Trophoblast cell (in vitro differentiated cells and primary cell): Measurements from ENCODE around the gene NCAM1.
A peak's percentile ranks its signal among the peaks of the same experiment; 100 is the strongest.

Source experiments
- DNase-seq, 2 donors: peaks; one replicate each; pipeline ENCODE4 v3.0.0-alpha.2; 2016
- H2AFZ ChIP-seq: 2 replicates; pipeline ENCODE4 v1.6.1; 2013; ENCODE audit warnings: low read length, moderate library complexity, mild to moderate bottlenecking; ENCODE audit not compliant: insufficient read depth, poor library complexity
- H2AK5ac ChIP-seq: 2 replicates; pipeline ENCODE4 v1.6.1; 2013; ENCODE audit warnings: mild to moderate bottlenecking, low read length
- H2BK120ac ChIP-seq: 2 replicates; pipeline ENCODE4 v1.6.1; 2013; ENCODE audit warnings: low read length, mild to moderate bottlenecking, moderate library complexity; ENCODE audit not compliant: insufficient read depth, poor library complexity
- H2BK12ac ChIP-seq: 2 replicates; pipeline ENCODE4 v1.6.1; 2013; ENCODE audit warnings: mild to moderate bottlenecking, low read length, moderate library complexity
- H2BK5ac ChIP-seq: 2 replicates; pipeline ENCODE4 v1.6.1; 2013; ENCODE audit warnings: low read length, low read depth, moderate library complexity, mild to moderate bottlenecking; ENCODE audit not compliant: poor library complexity
- H3K14ac ChIP-seq: 2 replicates; pipeline ENCODE4 v1.6.1; 2013; ENCODE audit warnings: mild to moderate bottlenecking, low read length
- H3K18ac ChIP-seq: 2 replicates; pipeline ENCODE4 v1.6.1; 2013; ENCODE audit warnings: mild to moderate bottlenecking, low read length
- H3K23ac ChIP-seq: 2 replicates; pipeline ENCODE4 v1.6.1; 2013; ENCODE audit warnings: low read length
- H3K27ac ChIP-seq: 2 replicates; pipeline ENCODE4 v1.5.1; 2013; ENCODE audit warnings: low read depth, mild to moderate bottlenecking, inconsistent platforms, low read length, moderate library complexity
- H3K27me3 ChIP-seq: 2 replicates; pipeline ENCODE4 v1.6.1; 2013; ENCODE audit warnings: inconsistent platforms, mild to moderate bottlenecking, low read length, moderate library complexity; ENCODE audit not compliant: insufficient read depth
- H3K36me3 ChIP-seq, 2 experiments: 1 replicate in 1 of 2; 2 replicates in 1 of 2; pipeline ENCODE4 v1.6.1; 2013; ENCODE audit warnings: low read length in 2 of 2, mild to moderate bottlenecking in 2 of 2, moderate library complexity in 1 of 2; ENCODE audit not compliant: insufficient read depth in 2 of 2, control insufficient read depth in 1 of 2
- H3K4ac ChIP-seq: 2 replicates; pipeline ENCODE4 v1.6.1; 2013; ENCODE audit warnings: low read depth, mild to moderate bottlenecking, low read length, moderate library complexity
- H3K4me1 ChIP-seq, 2 experiments: 1 replicate in 1 of 2; 2 replicates in 1 of 2; pipeline ENCODE4 v1.6.1; 2013; ENCODE audit warnings: low read length in 2 of 2, mild to moderate bottlenecking in 2 of 2, moderate library complexity in 1 of 2; ENCODE audit not compliant: insufficient read depth in 2 of 2, control insufficient read depth in 1 of 2
- H3K4me2 ChIP-seq: 2 replicates; pipeline ENCODE4 v1.6.1; 2013; ENCODE audit warnings: inconsistent platforms, mild to moderate bottlenecking, low read length, moderate library complexity
- H3K4me3 ChIP-seq: 2 replicates; pipeline ENCODE4 v1.5.1; 2013; ENCODE audit warnings: mild to moderate bottlenecking, low read depth, low read length, inconsistent platforms
- H3K79me1 ChIP-seq: one replicate; pipeline ENCODE4 v1.6.1; 2013; ENCODE audit warnings: low read length
- H3K79me2 ChIP-seq: 2 replicates; pipeline ENCODE4 v1.6.1; 2013; ENCODE audit warnings: low read length, mild to moderate bottlenecking; ENCODE audit not compliant: control insufficient read depth, insufficient read depth, poor library complexity
- H3K9ac ChIP-seq: 2 replicates; pipeline ENCODE4 v1.6.1; 2013; ENCODE audit warnings: mild to moderate bottlenecking, low read length
- H3K9me3 ChIP-seq: 2 replicates; pipeline ENCODE4 v1.6.1; 2013; ENCODE audit warnings: low read depth, mild to moderate bottlenecking, control low read depth, inconsistent platforms, low read length; ENCODE audit not compliant: insufficient read depth
- H4K12ac ChIP-seq: 2 replicates; pipeline ENCODE4 v1.6.1; 2013; ENCODE audit warnings: low read depth, mild to moderate bottlenecking, low read length, moderate library complexity
- H4K8ac ChIP-seq: 2 replicates; pipeline ENCODE4 v1.6.1; 2013; ENCODE audit warnings: low read depth, mild to moderate bottlenecking, low read length, moderate library complexity
- H4K91ac ChIP-seq: one replicate; pipeline ENCODE4 v1.6.1; 2013; ENCODE audit warnings: low read depth, mild to moderate bottlenecking, low read length, moderate library complexity
- WGBS: extraction: QIAGEN DNeasy Blood & Tissue Kit; methylation state at CpG from one replicate; pipeline ENCODE4 v1.1.7; 2013; ENCODE audit warnings: missing lambda C conversion rate; ENCODE audit not compliant: insufficient read length, insufficient coverage; ENCODE audit errors: extremely low coverage; 5-methylcytosine and 5-hydroxymethylcytosine counted together

The NCAM1 gene

GRCh38 chr11:112963368-112963955 is 2.2 kb downstream of the NCAM1 start:
- Histone ChIP-seq H2AFZ (no peak overlapping the region), H3K79me1 (no peaks in the 10 kb centered on the region), H4K91ac (no peak overlapping the region), H3K4me1 (peaks cover 3 to 14% of the 10 kb centered on the region in 2 experiments), H2AK5ac (no peak overlapping the region), H3K18ac (no peak overlapping the region), H4K12ac (no peak overlapping the region), H3K27ac (no peak overlapping the region), H3K4me3 (peak overlapping the region; percentile 72), H3K9me3 (no peaks in the 10 kb centered on the region), H3K27me3 (peaks cover 25% of the 10 kb centered on the region), H3K4me2 (peak overlapping the region; percentile 98), H2BK120ac (no peak overlapping the region), H2BK12ac (no peak overlapping the region), H3K36me3 (no peaks in the 10 kb centered on the region), H3K9ac (no peak overlapping the region), H3K14ac (no peak overlapping the region), H4K8ac (no peak overlapping the region), H3K79me2 (no peaks in the 10 kb centered on the region), H2BK5ac (no peak overlapping the region), H3K23ac (no peak overlapping the region), H3K4ac (no peak overlapping the region)
- no CpG with 5 or more reads among the region's 48 CpGs for WGBS
- no peak for DNase-seq

DNA sequence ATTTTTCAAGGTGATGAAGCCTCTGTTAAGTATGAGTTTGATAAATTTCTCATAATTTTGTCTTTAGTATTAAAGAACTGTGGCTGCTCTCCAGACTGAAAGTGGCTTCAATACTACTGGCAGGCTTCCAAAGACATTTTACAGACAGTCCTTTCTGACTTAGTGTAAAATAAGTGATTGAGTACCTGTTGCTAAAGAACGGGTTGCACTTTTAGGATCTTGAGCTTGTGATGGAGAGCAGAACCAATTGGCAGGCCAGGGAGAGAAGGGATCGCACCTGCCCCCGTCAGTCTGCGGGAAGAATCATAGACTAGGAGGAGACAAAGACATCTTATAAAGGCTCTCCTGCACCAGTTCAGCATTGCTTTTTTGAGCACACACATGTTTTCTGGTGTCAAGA is 4.4 kb downstream of the NCAM1 start:
- H4K12ac ChIP-seq = no peak overlapping the region
- no peak overlapping the region for H2BK5ac ChIP-seq
- H3K79me1 ChIP-seq = no peaks in the 10 kb centered on the region
- no peak overlapping the region for H3K18ac ChIP-seq
- no peaks in the 10 kb centered on the region for H3K36me3 ChIP-seq
- no peak overlapping the region for H4K8ac ChIP-seq
- H3K4me3 ChIP-seq = no peak overlapping the region
- H2AK5ac ChIP-seq = no peak overlapping the region
- no peak overlapping the region for H3K27ac ChIP-seq
- no peak overlapping the region for H3K4ac ChIP-seq
- H3K4me1 ChIP-seq = peaks cover 3 to 14% of the 10 kb centered on the region in 2 experiments
- no peaks in the 10 kb centered on the region for H3K79me2 ChIP-seq
- H3K9ac ChIP-seq = no peak overlapping the region
- peaks cover 25% of the 10 kb centered on the region for H3K27me3 ChIP-seq
- no peak overlapping the region for H2AFZ ChIP-seq
- no peak overlapping the region for H3K14ac ChIP-seq
- H3K4me2 ChIP-seq = no peak overlapping the region
- no peak overlapping the region for H4K91ac ChIP-seq
- no peak for DNase-seq
- no CpG with 5 or more reads among the region's 4 CpGs for WGBS
- H3K9me3 ChIP-seq = no peaks in the 10 kb centered on the region
- H2BK120ac ChIP-seq = no peak overlapping the region
- H3K23ac ChIP-seq = no peak overlapping the region
- H2BK12ac ChIP-seq = no peak overlapping the region

DNA sequence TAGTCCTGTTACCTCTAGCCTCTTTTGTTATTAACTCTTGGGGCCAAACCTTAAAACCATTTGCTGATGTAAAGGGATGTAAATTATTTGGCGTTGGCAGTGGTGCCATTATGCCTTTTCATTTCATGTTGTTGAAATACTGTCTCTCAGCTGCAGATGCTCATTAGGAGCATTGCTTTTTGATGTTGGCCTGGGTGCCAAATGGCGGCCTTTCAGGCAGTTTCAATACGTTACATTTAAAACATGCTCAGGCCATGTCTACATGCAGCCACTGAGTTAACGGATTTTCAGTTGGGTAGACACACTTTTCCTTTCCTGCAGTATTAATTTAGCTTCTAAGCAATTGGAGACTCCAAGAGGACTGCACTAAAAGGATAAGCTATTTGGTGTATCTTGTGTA is 5.3 kb downstream of the NCAM1 start:
- no peak overlapping the region for H3K4me2 ChIP-seq
- no peak overlapping the region for H2BK120ac ChIP-seq
- no peak overlapping the region for H2BK12ac ChIP-seq
- no peak overlapping the region for H4K12ac ChIP-seq
- H3K9ac ChIP-seq = no peak overlapping the region
- no peak overlapping the region for H4K91ac ChIP-seq
- H3K14ac ChIP-seq = no peak overlapping the region
- no peak overlapping the region for H3K27ac ChIP-seq
- WGBS = no CpG with 5 or more reads among the region's 4 CpGs
- peaks cover 2 to 14% of the 10 kb centered on the region in 2 experiments for H3K4me1 ChIP-seq
- no peak for DNase-seq
- no peak overlapping the region for H3K23ac ChIP-seq
- no peak overlapping the region for H2AK5ac ChIP-seq
- no peak overlapping the region for H3K18ac ChIP-seq
- no peak overlapping the region for H3K4ac ChIP-seq
- H3K9me3 ChIP-seq = no peaks in the 10 kb centered on the region
- H2BK5ac ChIP-seq = no peak overlapping the region
- no peaks in the 10 kb centered on the region for H3K79me2 ChIP-seq
- H4K8ac ChIP-seq = no peak overlapping the region
- peaks cover 24% of the 10 kb centered on the region for H3K27me3 ChIP-seq
- H3K36me3 ChIP-seq = no peaks in the 10 kb centered on the region
- no peak overlapping the region for H2AFZ ChIP-seq
- H3K4me3 ChIP-seq = no peak overlapping the region
- H3K79me1 ChIP-seq = no peaks in the 10 kb centered on the region

DNA sequence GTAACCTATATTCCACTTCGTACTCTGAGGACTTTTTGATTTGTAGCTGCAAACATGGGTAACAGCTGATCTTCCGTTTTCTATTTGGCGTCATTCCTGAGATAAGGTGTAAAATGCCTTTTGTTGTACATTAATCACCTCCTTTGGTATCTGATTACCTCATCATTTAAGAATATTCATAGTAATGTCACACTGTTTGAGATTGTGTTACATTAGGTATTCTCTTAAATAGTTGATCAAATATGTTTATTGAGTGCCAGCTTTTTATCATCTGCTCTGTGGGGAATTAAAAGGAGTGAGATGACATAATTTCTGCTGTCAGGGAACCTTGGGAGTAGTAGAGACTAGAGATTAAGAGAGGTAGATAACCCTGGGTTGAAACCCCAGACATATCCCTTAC is 5.9 kb downstream of the NCAM1 start:
- WGBS = no CpG with 5 or more reads among the region's 3 CpGs
- Histone ChIP-seq H4K12ac (no peak overlapping the region), H3K36me3 (no peaks in the 10 kb centered on the region), H3K18ac (no peak overlapping the region), H3K4ac (no peak overlapping the region), H2AFZ (no peak overlapping the region), H3K9me3 (no peaks in the 10 kb centered on the region), H3K9ac (no peak overlapping the region), H3K23ac (no peak overlapping the region), H3K4me3 (no peak overlapping the region), H3K27ac (no peak overlapping the region), H3K14ac (no peak overlapping the region), H4K91ac (no peak overlapping the region), H2BK120ac (no peak overlapping the region), H3K79me2 (no peaks in the 10 kb centered on the region), H2BK5ac (no peak overlapping the region), H3K79me1 (no peaks in the 10 kb centered on the region), H4K8ac (no peak overlapping the region), H2BK12ac (no peak overlapping the region), H3K4me2 (no peak overlapping the region), H2AK5ac (no peak overlapping the region), H3K27me3 (peaks cover 19% of the 10 kb centered on the region), H3K4me1 (peaks cover 0 to 9% of the 10 kb centered on the region in 2 experiments)
- DNase-seq = peak in 1 of 2 donors; percentile 18
